Measurements from ENCODE around the gene MRPL27. TPM values are rescaled to one million over a fixed set of nuclear protein-coding genes. Genes with fewer than 3 reads are reported as not detected.

MRPL27 gene
- total and polyA plus RNA-seq, 2 of the 4 experiments (the other 2 are of a cell fraction) = 176 to 202 TPM

DNA sequence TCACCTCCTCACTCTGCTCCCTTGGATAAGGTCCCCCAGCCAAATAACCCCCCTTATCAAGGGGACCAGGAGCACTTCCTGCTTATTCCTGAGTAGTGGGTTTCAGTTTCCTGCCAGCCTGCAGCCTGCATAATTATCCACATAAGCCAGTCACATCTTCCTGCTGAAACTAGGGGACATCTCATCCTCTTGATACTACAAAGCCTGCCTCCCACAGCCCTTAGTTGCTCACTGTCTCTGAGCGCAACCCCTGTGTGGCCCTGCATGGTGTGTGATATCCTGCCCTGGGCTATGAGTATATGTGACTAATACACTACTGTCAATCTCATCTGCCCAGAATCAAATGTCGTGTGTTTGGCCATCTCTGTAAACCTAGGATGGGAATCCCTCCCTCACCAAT is 35.0 kb downstream of the MRPL27 start:
- in situ Hi-C loops (cut with MboI; ENCODE audit: low sequenced_read_pairs) = no loop called here

More for the DNA sequence above, 35.0 kb downstream of the MRPL27 start:
- no peak overlapping the region for H3K9ac ChIP-seq (ENCODE audit: low read depth, low read length)
- DNase-seq = peak; percentile 15
- no peak overlapping the region for H2AK5ac ChIP-seq (ENCODE audit: low read depth, low read length)
- no peak overlapping the region for H2BK15ac ChIP-seq (ENCODE audit: low read depth, low read length)
- H3K9me3 ChIP-seq (ENCODE audit: control insufficient read depth, insufficient read depth, low read length) = peaks cover 2% of the 10 kb centered on the region; the same call in 1 of the 2 replicates
- no peaks in the 10 kb centered on the region for H3K36me3 ChIP-seq (ENCODE audit: control insufficient read depth, insufficient read depth, low read length)
- H4K8ac ChIP-seq (ENCODE audit: low read depth in 2 of 2, low read length in 2 of 2) = no peak overlapping the region
- WGBS, 2 experiments (ENCODE audit: extremely low coverage in 2 of 2, insufficient read length in 1 of 2) = no CpG with 5 or more reads among the region's 2 CpGs
- H4K20me1 ChIP-seq (ENCODE audit: insufficient read depth, low read length) = no peaks in the 10 kb centered on the region
- no peaks in the 10 kb centered on the region for H3K4me1 ChIP-seq (ENCODE audit: control insufficient read depth, insufficient read depth, low read length)
- H3K79me1 ChIP-seq (ENCODE audit: low read depth in 1 of 2, low read length in 2 of 2) = no peaks in the 10 kb centered on the region
- H3K14ac ChIP-seq (replicated peaks; ENCODE audit: low read depth, low read length) = no peak overlapping the region
- H3K4me3 ChIP-seq (ENCODE audit: insufficient read depth, low read depth, low read length) = no peak overlapping the region
- BruUV-seq (replicated peaks) = no TSS peak
- no peak overlapping the region for H2AK9ac ChIP-seq (replicated peaks; ENCODE audit: low read depth, low read length, poor library complexity)
- no peak overlapping the region for H3K23ac ChIP-seq (ENCODE audit: low read depth, low read length)
- ATAC-seq (ENCODE audit: low read depth) = no peak
- intact Hi-C loops (cut with micrococcal nuclease) = no loop called here
- H2AFZ ChIP-seq (replicated peaks; ENCODE audit: low read length, poor library complexity) = no peak overlapping the region
- H2BK120ac ChIP-seq (ENCODE audit: low read depth, low read length) = no peak overlapping the region
- no peak overlapping the region for H2BK20ac ChIP-seq (ENCODE audit: low read depth, low read length)
- TF ChIP-seq RAD21 (IDR thresholded peaks at IDR 0.05; ENCODE audit: low read length) (no peak), POLR2A (IDR thresholded peaks at IDR 0.05; ENCODE audit: low read depth, low read length) (no peak), CHD1 (IDR thresholded peaks at IDR 0.05; ENCODE audit: low read depth, low read length) (no peak), ELK1 (IDR thresholded peaks at IDR 0.05; ENCODE audit: borderline replicate concordance, low read depth, low read length) (no peak), CEBPB (IDR thresholded peaks at IDR 0.05; ENCODE audit: low read depth, low read length) (no peak), RFX5 (IDR thresholded peaks at IDR 0.05; ENCODE audit: low read depth, low read length) (no peak), MXI1 (IDR thresholded peaks at IDR 0.05; ENCODE audit: borderline replicate concordance, low read depth, low read length) (no peak), RCOR1 (IDR thresholded peaks at IDR 0.05; ENCODE audit: insufficient replicate concordance, low read length) (no peak)
- no peaks in the 10 kb centered on the region for H3K9me1 ChIP-seq (ENCODE audit: insufficient read depth, low read length)
- ChIA-PET CTCF (no interaction called here), POLR2A (ENCODE audit: unreplicated experiment) (no interaction called here)
- no peak overlapping the region for H3K4me2 ChIP-seq (ENCODE audit: low read depth, low read length)
- no peak overlapping the region for H4K91ac ChIP-seq (ENCODE audit: insufficient read depth, low read depth, low read length)
- dilution Hi-C loops (cut with HindIII; ENCODE audit: low sequenced_read_pairs, unreplicated experiment) = no loop called here
- H4K5ac ChIP-seq (ENCODE audit: low read depth, low read length) = no peak overlapping the region
- no peak overlapping the region for H2BK5ac ChIP-seq (ENCODE audit: low read depth, low read length, poor library complexity, severe bottlenecking)
- H3K27ac ChIP-seq (ENCODE audit: insufficient read depth, low read length) = no peak overlapping the region
- H3K27me3 ChIP-seq (ENCODE audit: control insufficient read depth, insufficient read depth, low read length) = 0 out of 2 replicates have a peak, but pooled peaks cover 2% of the 10 kb centered on the region
- no peak overlapping the region for H3K56ac ChIP-seq (ENCODE audit: extremely low read depth, insufficient read depth, low read length)
- no peak overlapping the region for H3K4ac ChIP-seq (ENCODE audit: low read depth, low read length)
- H3K18ac ChIP-seq (ENCODE audit: low read depth, low read length) = no peak overlapping the region
